Fibroblast of mammary gland (primary cell): Measurements from ENCODE around the gene COLEC11.
"Not testable (repeated sequence)": the region's sequence is repeated elsewhere in the genome, so short reads cannot be mapped to it uniquely, and the experiment has no call there.

Experiments used
- DNase-seq: peaks from one replicate; pipeline ENCODE4 v3.0.0-alpha.2; 2010; ENCODE audit warnings: low read depth
- H3K4me3 ChIP-seq: 2 replicates; pipeline ENCODE4 v1.5.1; 2011; ENCODE audit warnings: low read depth, mild to moderate bottlenecking, low read length, moderate library complexity; ENCODE audit not compliant: control insufficient read depth
- TF ChIP-seq, protein P1 (sequence below): conservative IDR thresholded peaks from 2 replicates; pipeline ENCODE4 v1.5.1; 2011; ENCODE audit warnings: low read depth, low read length, inconsistent platforms; ENCODE audit not compliant: control insufficient read depth, insufficient read depth

COLEC11 gene

DNA sequence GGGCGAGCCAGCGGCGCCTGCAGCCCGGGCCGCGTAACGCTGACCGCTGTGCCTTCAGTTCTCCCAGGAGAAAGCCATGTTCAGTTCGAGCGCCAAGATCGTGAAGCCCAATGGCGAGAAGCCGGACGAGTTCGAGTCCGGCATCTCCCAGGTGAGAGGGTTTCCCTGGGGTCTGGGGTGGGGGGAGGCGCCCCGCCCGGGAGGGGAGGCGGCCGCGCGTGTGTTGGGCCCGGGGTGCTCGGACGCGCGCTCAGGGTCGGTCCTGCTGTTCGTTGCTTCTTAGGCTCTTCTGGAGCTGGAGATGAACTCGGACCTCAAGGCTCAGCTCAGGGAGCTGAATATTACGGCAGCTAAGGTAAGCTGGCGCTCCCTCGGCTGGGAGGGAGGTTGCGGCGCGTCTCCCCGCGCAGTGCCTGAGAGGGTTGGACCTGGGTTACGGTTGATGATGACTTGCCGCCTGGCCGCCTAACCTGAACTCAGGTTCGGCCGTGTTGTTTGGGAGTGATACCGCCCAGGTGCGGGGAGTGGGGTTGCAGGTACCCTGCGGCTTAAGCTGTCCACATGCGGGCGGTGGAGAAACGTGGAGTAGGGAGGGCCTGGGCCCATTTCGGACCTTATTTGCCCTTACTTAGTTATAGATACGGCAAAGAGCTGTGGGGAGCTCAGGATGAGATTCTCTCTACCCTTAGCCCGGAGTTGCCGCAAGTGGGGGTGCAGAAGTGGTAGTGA, 19.2 kb upstream of the COLEC11 start:
- no peak for DNase-seq
- TF ChIP-seq, protein P1, sequence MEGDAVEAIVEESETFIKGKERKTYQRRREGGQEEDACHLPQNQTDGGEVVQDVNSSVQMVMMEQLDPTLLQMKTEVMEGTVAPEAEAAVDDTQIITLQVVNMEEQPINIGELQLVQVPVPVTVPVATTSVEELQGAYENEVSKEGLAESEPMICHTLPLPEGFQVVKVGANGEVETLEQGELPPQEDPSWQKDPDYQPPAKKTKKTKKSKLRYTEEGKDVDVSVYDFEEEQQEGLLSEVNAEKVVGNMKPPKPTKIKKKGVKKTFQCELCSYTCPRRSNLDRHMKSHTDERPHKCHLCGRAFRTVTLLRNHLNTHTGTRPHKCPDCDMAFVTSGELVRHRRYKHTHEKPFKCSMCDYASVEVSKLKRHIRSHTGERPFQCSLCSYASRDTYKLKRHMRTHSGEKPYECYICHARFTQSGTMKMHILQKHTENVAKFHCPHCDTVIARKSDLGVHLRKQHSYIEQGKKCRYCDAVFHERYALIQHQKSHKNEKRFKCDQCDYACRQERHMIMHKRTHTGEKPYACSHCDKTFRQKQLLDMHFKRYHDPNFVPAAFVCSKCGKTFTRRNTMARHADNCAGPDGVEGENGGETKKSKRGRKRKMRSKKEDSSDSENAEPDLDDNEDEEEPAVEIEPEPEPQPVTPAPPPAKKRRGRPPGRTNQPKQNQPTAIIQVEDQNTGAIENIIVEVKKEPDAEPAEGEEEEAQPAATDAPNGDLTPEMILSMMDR: no peak
- H3K4me3 ChIP-seq: peak overlapping the region; percentile 97

DNA sequence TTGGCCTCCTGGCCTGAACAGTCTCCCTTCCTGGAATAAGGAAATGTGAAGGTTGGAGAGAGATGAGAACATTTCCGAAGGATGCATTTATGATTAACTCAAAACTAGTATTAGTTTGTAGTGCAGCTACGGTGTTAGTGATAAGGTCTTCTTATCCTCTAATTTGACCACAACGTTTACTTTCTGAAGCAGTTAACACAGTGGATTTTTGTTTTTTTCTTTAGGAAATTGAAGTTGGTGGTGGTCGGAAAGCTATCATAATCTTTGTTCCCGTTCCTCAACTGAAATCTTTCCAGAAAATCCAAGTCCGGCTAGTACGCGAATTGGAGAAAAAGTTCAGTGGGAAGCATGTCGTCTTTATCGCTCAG, 18.7 kb upstream of the COLEC11 start:
- DNase-seq: not testable (repeated sequence)
- peak overlapping the region; percentile 97 for H3K4me3 ChIP-seq

DNA sequence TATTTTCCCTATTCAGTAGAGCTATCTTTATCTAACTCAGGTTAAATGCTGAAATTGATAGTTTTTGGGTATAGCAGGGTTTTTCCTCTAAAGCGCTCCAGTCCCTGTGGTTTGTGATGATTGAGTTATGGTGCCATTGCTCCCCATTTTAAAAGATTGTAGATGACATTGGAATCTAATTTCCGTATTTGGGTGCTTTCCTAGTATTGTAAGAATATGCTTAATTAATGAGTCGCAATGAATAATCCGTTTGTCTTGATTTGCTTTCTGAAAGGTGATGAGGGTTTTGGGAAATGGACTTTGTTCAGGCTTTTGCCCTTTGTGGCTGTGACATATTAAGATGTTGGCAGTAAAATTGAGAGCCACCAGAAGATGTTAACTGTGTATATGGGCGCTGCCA, 15.9 kb upstream of the COLEC11 start:
- DNase-seq: peak; percentile 40
- H3K4me3 ChIP-seq: peak overlapping the region; percentile 33

DNA sequence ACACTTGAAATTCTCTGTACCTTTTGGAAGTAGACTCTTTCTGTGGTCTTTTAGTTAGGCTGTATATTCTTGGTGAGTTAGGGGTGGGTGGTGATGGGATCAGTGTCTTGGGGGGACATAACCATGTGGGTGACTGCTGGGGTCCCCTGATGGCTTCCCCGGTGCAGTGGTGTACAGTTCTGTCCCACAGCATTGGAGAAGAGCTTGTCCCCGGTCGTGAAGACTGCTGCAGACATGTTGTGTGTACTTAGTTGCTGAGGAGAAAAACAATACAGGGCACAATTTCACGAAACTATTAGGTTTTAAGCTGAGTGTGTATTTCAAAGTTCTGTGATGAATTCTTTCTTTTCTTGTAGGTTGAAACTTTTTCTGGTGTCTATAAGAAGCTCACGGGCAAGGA, 14.5 kb upstream of the COLEC11 start:
- DNase-seq: no peak
- no peak overlapping the region for H3K4me3 ChIP-seq
- TF ChIP-seq, protein P1: no peak

More for the DNA sequence above, 15.9 kb upstream of the COLEC11 start:
- TF ChIP-seq, protein P1: no peak

DNA sequence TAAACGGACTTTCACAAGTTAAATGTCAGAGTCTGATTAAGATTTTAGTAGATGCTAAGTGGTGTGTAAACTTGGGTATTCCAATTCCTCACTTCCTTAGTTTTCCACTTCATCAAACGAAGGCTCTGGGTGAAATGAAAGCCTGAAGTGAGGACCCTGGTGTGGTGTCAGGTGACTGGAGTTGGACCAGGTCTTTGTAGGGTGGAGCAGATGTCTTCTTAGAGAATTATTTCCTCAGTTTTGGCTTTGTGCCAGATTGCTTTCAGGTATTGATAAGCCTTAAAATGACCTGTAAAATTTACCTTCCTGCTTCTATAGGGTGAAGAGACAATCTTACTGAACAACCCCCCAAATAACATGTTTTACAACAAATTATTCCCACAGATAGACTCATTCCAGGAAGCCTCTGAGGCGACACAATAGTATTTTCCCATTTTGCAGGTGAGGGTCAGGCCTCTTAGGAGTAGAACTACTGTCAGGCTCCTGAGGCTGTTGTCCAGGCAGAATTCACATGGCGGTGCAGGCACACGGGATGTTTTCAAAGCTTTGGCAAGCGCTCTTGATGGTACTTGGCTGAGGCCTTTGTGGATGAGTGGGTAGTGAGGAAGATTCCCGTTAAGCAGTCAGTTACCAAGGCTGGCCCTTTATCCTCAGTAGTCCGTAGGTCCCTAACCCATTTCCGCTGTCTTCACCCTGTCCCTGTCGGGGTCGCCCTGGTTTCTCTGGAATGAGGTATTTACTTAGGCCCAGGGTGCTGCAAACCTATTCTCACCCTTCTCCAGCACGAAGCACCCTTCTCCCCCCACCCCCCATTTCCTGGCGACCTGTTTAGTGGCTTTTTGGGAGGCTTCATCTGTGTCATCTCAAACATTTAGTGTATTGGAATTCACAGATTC, 13.3 kb upstream of the COLEC11 start:
- no peak overlapping the region for H3K4me3 ChIP-seq
- TF ChIP-seq, protein P1: no peak
- DNase-seq: no peak

DNA sequence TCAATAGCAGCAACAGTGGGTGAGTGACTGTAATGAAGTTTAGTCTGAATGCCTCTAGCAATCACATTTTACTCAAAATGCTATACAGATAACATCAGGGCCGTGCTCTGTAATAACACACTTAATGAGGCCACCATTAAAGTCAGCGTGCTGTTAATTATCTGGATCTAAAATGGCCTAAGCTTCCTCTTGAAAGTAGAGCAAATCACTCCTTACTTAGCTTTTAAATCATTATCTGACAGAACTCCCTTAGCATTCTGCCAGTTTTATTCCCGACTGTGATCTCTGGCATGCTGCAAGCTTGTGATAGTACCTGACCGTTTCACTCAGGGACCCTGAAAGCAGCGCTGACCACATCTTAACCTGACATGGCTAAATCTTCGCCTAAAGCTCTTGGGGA, 10.8 kb upstream of the COLEC11 start:
- DNase-seq: no peak
- no peak overlapping the region for H3K4me3 ChIP-seq
- TF ChIP-seq, protein P1: no peak

DNA sequence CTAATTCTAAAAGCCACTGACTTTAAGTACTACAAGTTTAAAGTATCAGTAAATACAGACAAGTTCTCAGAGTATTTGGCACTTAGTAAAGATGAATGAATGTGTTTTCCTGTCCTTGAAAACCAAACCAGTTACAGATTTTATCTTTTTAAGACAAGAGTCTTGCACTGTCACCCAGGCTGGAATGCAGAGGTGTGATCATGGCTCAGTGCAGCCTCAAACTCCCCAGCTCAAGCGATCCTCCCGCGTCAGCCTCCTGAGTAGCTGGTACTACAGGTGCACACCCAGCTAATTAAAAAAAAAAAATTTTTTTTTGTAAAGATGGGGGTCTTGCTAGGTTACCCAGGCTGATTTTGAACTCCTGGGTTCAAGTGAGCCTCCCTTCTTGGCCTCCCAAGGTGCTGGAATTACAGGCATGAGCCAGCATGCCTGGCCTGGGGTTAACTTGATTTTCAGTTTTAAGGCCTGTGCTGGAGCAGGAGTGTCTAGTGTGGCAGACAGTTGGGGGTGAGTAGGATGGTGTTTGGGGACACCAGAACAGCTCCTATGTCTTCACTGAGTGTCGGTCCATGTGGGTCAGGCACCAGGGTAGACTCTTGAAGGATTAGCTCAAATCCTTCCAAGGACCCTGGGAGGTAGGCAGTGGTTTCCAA, 10.2 kb upstream of the COLEC11 start:
- DNase-seq: no peak
- no peak overlapping the region for H3K4me3 ChIP-seq
- TF ChIP-seq, protein P1: no peak
